ENCODE measurements around the gene MIP. TPM values are rescaled to one million over a fixed set of nuclear protein-coding genes. Genes with fewer than 3 reads are reported as not detected.

The MIP gene
- total RNA-seq, 4 donors from 2014 or later = not detected

GRCh38 chr12:56431850-56432249 lies 22.6 kb downstream of the MIP start:
- H3K9me3 ChIP-seq = no peaks in the 10 kb centered on the region
- H3K36me3 ChIP-seq = peaks cover 0 to 12% (median 0%) of the 10 kb centered on the region in 3 donors
- H3K4me1 ChIP-seq = no peaks in the 10 kb centered on the region
- H3K4me3 ChIP-seq = no peak overlapping the region
- H3K27ac ChIP-seq = no peak overlapping the region
- TF ChIP-seq POLR2A (IDR thresholded peaks at IDR 0.05) = no peak
- TF ChIP-seq CTCF (IDR thresholded peaks at IDR 0.05) = no peak
- H3K27me3 ChIP-seq = no peaks in the 10 kb centered on the region
- no peak for DNase-seq

DNA sequence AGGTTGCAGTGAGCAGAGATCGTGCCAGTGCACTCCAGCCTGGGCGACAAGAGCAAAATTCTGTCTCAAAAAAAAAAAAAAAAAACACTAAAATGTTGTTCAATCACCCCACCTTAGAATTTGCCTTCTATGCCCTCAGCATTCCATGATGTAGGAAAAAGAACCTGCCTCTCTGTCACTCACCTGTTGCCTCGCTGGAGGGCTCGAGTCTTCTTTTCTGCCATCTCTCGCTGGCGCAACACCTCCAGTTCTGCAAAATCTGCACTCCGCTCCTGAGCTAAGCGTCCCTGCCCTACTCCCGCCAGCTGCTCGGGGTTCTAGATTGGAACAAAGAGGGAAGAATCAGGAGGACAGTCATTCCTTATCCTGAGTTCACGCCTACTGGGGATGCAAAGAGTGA lies 23.2 kb downstream of the MIP start:
- H3K9me3 ChIP-seq = no peaks in the 10 kb centered on the region
- TF ChIP-seq CTCF (IDR thresholded peaks at IDR 0.05) = no peak
- no peak for TF ChIP-seq POLR2A (IDR thresholded peaks at IDR 0.05)
- H3K27me3 ChIP-seq = no peaks in the 10 kb centered on the region
- no peak overlapping the region for H3K27ac ChIP-seq
- no peak overlapping the region for H3K4me3 ChIP-seq
- DNase-seq = no peak
- H3K4me1 ChIP-seq = no peaks in the 10 kb centered on the region
- H3K36me3 ChIP-seq = peaks cover 0 to 12% (median 0%) of the 10 kb centered on the region in 3 donors

DNA sequence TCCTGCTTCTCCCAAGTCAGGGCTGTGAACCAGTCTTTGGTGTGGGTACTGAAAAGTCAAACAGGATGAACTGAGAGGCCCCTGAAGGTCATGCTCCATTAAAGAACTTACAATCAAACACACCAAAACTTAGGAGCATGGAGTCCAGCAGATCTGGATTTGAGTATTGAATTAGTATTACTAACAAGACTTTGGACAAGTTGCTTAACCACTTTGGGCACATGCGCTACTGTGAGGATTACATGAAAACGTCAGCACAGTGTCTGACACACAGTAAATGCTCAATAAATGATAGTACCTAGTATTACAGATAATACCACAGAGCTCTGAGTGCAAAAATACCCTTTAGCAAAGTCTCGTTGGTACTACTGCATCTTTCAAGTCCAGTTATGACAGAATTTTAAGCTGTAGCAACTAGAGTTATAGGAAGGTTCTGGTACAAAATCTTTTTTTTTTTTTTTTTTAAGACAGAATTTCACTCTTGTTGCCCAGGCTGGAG lies 28.5 kb downstream of the MIP start:
- H3K27ac ChIP-seq = no peak overlapping the region
- no peaks in the 10 kb centered on the region for H3K27me3 ChIP-seq
- DNase-seq = no peak
- H3K4me3 ChIP-seq = no peak overlapping the region
- TF ChIP-seq POLR2A (IDR thresholded peaks at IDR 0.05) = no peak
- no peak for TF ChIP-seq CTCF (IDR thresholded peaks at IDR 0.05)
- H3K36me3 ChIP-seq = peaks cover 0 to 38% (median 0%) of the 10 kb centered on the region in 3 donors
- H3K9me3 ChIP-seq = no peaks in the 10 kb centered on the region
- H3K4me1 ChIP-seq = no peaks in the 10 kb centered on the region

DNA sequence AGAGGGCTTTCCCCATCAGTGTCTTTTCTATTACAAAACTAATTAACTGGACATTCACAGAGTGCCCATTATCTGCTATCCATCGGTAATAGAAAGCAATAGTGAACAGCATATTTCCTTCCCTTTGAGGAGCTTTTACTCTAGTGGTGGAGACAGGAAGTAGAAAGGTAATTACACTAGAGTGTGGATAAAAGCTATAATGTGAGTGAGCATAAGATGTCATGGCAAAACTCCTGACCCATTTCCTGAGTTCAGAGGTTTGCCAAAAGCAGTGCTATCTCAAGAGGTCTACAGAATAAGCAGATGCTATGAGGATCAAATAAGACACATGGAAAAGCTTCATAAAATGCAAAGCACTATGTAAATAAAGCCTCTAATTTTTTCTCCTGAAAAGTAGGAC lies 29.3 kb downstream of the MIP start:
- Histone ChIP-seq H3K36me3 (peaks cover 0 to 40% (median 0%) of the 10 kb centered on the region in 3 donors), H3K27ac (no peak overlapping the region), H3K4me3 (no peak overlapping the region), H3K4me1 (no peaks in the 10 kb centered on the region), H3K27me3 (no peaks in the 10 kb centered on the region), H3K9me3 (no peaks in the 10 kb centered on the region)
- TF ChIP-seq POLR2A (IDR thresholded peaks at IDR 0.05) (no peak), CTCF (IDR thresholded peaks at IDR 0.05) (no peak)
- no peak for DNase-seq

DNA sequence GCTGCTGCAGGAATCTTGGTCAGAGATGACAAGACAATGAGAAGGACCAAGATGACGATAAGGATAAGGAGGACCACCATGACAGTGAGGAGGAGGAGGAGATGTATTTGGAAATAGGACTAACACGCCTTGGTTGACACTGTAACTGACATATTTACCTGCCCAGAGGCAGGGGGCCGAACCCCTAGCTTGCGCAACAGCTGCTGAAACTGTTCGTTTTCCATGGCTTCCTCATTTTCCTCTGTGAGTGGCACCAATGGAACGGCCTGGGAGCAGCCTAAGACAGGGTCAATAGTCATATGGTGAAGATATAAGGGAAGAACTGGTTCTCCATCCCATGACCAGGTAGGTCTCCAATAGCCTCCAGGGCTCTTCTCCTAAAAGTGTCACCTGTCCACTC lies 34.0 kb downstream of the MIP start:
- no peaks in the 10 kb centered on the region for H3K4me1 ChIP-seq
- no peaks in the 10 kb centered on the region for H3K27me3 ChIP-seq
- H3K27ac ChIP-seq = no peak overlapping the region
- DNase-seq = no peak
- peaks cover 0 to 30% (median 0%) of the 10 kb centered on the region in 3 donors for H3K36me3 ChIP-seq
- TF ChIP-seq POLR2A (IDR thresholded peaks at IDR 0.05) (no peak), CTCF (IDR thresholded peaks at IDR 0.05) (no peak)
- no peaks in the 10 kb centered on the region for H3K9me3 ChIP-seq
- no peak overlapping the region for H3K4me3 ChIP-seq

GRCh38 chr12:56417739-56418138 lies 36.7 kb downstream of the MIP start:
- Histone ChIP-seq H3K9me3 (no peaks in the 10 kb centered on the region), H3K36me3 (peaks cover 0 to 16% (median 0%) of the 10 kb centered on the region in 3 donors), H3K4me3 (no peak overlapping the region), H3K27ac (no peak overlapping the region), H3K4me1 (no peaks in the 10 kb centered on the region), H3K27me3 (no peaks in the 10 kb centered on the region)
- DNase-seq = no peak
- TF ChIP-seq POLR2A (IDR thresholded peaks at IDR 0.05) (no peak), CTCF (IDR thresholded peaks at IDR 0.05) (no peak)
